Rectal smooth muscle tissue (tissue), 1 donor: ENCODE measurements around the gene FOXP4.

Experiments
- H3K27ac ChIP-seq: one replicate; pipeline ENCODE4 v1.7.0; 2013; ENCODE audit warnings: low read depth, low read length, inconsistent platforms
- H3K27me3 ChIP-seq: one replicate; pipeline ENCODE4 v1.7.0; 2013; ENCODE audit warnings: low read length; ENCODE audit not compliant: control insufficient read depth, insufficient read depth
- H3K36me3 ChIP-seq: one replicate; pipeline ENCODE4 v1.7.0; 2013; ENCODE audit warnings: low read length; ENCODE audit not compliant: control insufficient read depth, insufficient read depth
- H3K4me1 ChIP-seq: one replicate; pipeline ENCODE4 v1.7.0; 2013; ENCODE audit warnings: low read length; ENCODE audit not compliant: control insufficient read depth, insufficient read depth
- H3K4me3 ChIP-seq: one replicate; pipeline ENCODE4 v1.7.0; 2013; ENCODE audit warnings: low read length
- H3K9ac ChIP-seq: one replicate; pipeline ENCODE4 v1.7.0; 2013; ENCODE audit warnings: low read length

The FOXP4 gene

GRCh38 chr6:41648921-41649320, 102.7 kb downstream of the FOXP4 start:
- H3K36me3 ChIP-seq: no peaks in the 10 kb centered on the region
- no peak overlapping the region for H3K4me3 ChIP-seq
- no peak overlapping the region for H3K27ac ChIP-seq
- H3K9ac ChIP-seq: no peak overlapping the region
- no peaks in the 10 kb centered on the region for H3K4me1 ChIP-seq
- H3K27me3 ChIP-seq: no peaks in the 10 kb centered on the region

GRCh38 chr6:41649596-41649995, 103.4 kb downstream of the FOXP4 start:
- no peak overlapping the region for H3K9ac ChIP-seq
- no peaks in the 10 kb centered on the region for H3K27me3 ChIP-seq
- H3K4me3 ChIP-seq: no peak overlapping the region
- no peaks in the 10 kb centered on the region for H3K36me3 ChIP-seq
- H3K27ac ChIP-seq: no peak overlapping the region
- H3K4me1 ChIP-seq: no peaks in the 10 kb centered on the region

GRCh38 chr6:41650120-41650519, 103.9 kb downstream of the FOXP4 start:
- no peaks in the 10 kb centered on the region for H3K36me3 ChIP-seq

GRCh38 chr6:41651246-41651961, 105.2 kb downstream of the FOXP4 start:
- no peaks in the 10 kb centered on the region for H3K36me3 ChIP-seq
- H3K27ac ChIP-seq: no peak overlapping the region
- H3K4me1 ChIP-seq: no peaks in the 10 kb centered on the region
- no peaks in the 10 kb centered on the region for H3K27me3 ChIP-seq
- no peak overlapping the region for H3K4me3 ChIP-seq
- no peak overlapping the region for H3K9ac ChIP-seq

More at GRCh38 chr6:41650120-41650519, 103.9 kb downstream of the FOXP4 start:
- Histone ChIP-seq H3K4me3 (no peak overlapping the region), H3K27ac (no peak overlapping the region), H3K4me1 (no peaks in the 10 kb centered on the region), H3K9ac (no peak overlapping the region), H3K27me3 (no peaks in the 10 kb centered on the region)
